PFSK-1 (cell line): ENCODE measurements around the gene PCID2.

Source experiments
- SIN3A ChIP-seq: IDR thresholded peaks from 2 replicates; pipeline ENCODE4 v1.6.1; 2012; ENCODE audit warnings: mild to moderate bottlenecking, low read length, moderate library complexity, borderline replicate concordance; ENCODE audit not compliant: insufficient read depth
- TAF1 ChIP-seq: IDR thresholded peaks from 2 replicates; pipeline ENCODE4 v1.6.1; 2012; ENCODE audit warnings: low read length, control low read depth, borderline replicate concordance; ENCODE audit not compliant: insufficient read depth

GRCh38 chr13:113192279-113192678 is 16.2 kb downstream of the PCID2 start:
- TF ChIP-seq TAF1 (no peak), SIN3A (no peak)
